GM10266 (cell line): ENCODE data around the gene MAP3K20.

Source experiments
- DNase-seq: peaks from one replicate; pipeline ENCODE4 v3.0.0; 2012; ENCODE audit errors: extremely low spot score
- CTCF ChIP-seq: IDR thresholded peaks from 2 replicates; pipeline ENCODE4 v1.5.1; 2012; ENCODE audit warnings: mild to moderate bottlenecking, low read depth; ENCODE audit not compliant: control insufficient read depth, insufficient read depth; ENCODE audit errors: missing control alignments

The MAP3K20 gene

DNA sequence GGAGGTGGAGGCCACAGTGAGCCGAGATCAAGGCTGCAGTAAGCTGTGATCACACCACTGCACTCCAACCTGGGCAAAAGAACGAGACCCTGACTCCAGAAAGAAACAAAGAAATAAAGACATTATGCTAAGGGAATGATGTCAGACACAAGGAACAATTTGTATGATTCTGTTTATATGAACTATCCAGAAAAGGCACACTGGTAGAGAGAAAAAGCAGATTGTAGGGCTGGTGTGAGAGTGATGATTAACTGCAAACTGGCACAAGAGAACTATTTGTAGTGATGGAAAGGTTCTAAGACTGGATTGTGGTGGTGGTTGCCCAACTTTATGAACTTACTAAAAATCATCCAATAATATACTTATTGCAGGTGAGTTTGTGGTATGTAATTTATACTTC is 106.3 kb downstream of the MAP3K20 start:
- no peak for TF ChIP-seq CTCF
- no peak for DNase-seq

DNA sequence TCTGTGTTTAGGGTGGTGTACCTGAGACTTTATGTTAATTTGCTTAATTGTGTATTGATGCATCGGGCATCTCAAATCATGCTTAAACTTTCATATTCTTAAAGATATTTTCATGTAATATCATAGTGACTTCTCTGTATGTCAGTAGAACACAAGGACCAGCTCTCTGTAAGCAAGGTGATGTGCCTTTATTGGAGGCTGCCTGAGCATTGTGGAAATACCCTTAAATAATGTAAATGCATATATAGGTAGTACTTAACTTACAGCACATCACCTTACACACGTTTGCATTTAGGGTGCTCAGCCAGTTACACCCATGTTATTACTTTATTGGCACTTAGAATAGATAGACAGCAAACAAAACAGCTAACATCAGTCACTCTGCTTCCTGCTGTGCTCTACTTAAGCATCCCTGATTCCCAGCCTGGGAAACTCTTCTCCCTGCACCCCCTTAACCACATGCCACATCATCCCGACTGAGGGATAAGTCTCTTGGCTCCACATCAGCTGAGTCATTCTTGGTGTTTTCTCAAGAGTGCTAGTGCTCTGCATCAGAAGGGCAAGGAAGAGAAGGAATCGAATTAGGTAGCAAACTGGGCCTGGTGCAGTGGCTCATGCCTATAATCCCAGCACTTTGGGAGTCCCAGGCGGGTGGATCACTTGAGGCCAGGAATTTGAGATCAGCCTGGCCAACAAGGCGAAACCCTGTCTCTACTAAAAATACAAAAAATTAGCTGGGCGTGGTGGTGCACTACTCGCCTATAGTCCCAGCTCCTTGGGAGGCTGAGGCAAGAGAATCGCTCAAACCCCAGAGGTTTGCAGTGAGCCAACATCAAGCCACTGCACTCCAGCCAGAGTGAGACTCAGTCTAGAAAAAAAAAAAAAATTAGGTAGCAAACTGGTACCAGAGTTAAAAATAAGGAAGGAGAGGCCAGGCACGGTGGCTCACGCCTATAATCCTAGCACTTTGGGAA is 108.7 kb downstream of the MAP3K20 start:
- no peak for DNase-seq
- TF ChIP-seq CTCF: no peak

GRCh38 chr2:173185437-173185836 is 109.8 kb downstream of the MAP3K20 start:
- no peak for TF ChIP-seq CTCF
- DNase-seq: no peak

DNA sequence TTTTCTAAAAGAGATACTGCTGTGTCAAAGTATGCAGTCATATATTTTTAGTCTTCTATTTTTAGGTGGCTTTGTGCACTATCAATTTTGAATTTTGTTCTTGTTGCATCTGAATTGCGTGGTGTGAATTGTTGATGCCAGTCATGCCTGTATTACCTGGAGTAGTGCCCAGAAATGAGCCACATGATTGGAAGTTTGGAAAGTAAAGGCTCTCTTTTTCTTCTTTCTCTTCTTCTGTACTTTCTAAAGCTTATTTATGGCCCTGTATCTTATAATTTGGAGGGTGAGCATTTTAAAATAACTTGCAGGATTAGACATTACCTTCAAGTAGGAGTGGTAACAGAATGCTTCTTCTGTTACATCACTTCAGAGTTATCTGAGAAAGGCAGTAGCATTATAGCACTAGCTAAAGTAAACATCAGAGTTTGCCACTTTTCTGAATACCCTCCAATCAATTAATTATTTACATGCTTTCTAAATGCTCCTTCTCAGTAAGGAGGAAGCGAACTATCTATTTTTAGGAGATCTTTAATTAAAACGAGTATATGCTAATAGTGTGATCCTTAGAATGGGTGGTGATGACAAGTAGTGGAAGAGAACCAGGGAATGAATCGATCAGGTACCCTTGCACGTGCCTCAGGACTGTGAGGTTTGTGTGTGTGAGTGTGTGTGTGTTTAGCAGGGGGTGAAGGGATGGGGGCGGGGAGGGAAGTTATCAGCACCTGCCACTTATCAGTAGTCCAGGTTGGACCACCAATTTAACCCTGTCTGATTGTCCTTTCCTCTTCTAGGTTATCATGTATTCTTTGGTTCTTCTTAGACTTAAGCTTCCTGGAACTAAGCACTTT is 112.5 kb downstream of the MAP3K20 start:
- DNase-seq: no peak

GRCh38 chr2:173191601-173192000 is 116.0 kb downstream of the MAP3K20 start:
- DNase-seq: no peak

More for the DNA sequence above, 112.5 kb downstream of the MAP3K20 start:
- no peak for TF ChIP-seq CTCF

GRCh38 chr2:173192071-173192470 is 116.4 kb downstream of the MAP3K20 start:
- DNase-seq: no peak
- TF ChIP-seq CTCF: no peak

More at GRCh38 chr2:173191601-173192000, 116.0 kb downstream of the MAP3K20 start:
- no peak for TF ChIP-seq CTCF

DNA sequence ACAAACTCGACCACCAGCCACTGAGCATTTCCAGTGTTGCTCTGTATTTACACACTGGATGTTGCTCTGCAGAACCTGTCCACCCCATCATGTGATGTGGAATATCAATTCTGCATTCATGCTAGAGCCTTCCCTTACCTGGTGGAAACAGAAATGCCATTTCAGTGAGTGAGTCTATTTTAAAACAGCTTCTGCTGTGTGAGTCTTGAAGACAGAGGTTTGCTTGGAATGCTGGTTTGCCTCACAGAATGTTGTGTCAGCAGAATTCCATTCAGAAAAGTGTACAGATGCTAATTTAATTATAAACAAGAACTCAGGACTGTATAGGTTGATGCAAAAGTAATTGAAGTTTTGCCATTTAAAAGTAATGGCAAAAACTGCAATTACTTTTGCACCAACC is 118.3 kb downstream of the MAP3K20 start:
- no peak for DNase-seq
- TF ChIP-seq CTCF: no peak
